Kidney epithelial cell (primary cell): ENCODE results near the gene LRRC19. TPM values are rescaled to one million over a fixed set of nuclear protein-coding genes. Genes with fewer than 3 reads are reported as not detected.

Experiments
- DNase-seq: peaks from one replicate; pipeline ENCODE4 v3.0.0-alpha.2; 2010; ENCODE audit warnings: low read depth
- H3K27me3 ChIP-seq: 2 replicates; pipeline ENCODE4 v1.6.0; 2011; ENCODE audit warnings: low read length; ENCODE audit not compliant: control insufficient read depth, insufficient read depth
- H3K36me3 ChIP-seq: 2 replicates; pipeline ENCODE4 v1.5.1; 2011; ENCODE audit warnings: low read length; ENCODE audit not compliant: control insufficient read depth, insufficient read depth
- H3K4me3 ChIP-seq: 2 replicates; pipeline ENCODE4 v1.5.1; 2011; ENCODE audit warnings: low read depth, mild to moderate bottlenecking, control low read depth, low read length
- total RNA-seq: library from RNA; depleted of rRNA; stranded (reverse); fragments of >200 nt; gene quantifications from 2 replicates; pipeline ENCODE4 v1.2.3, GENCODE V29; 2015
- TF ChIP-seq, protein P1 (sequence below): IDR thresholded peaks from 2 replicates; pipeline ENCODE4 v1.5.1; 2011; ENCODE audit warnings: mild to moderate bottlenecking, moderate library complexity, low read length, control low read depth, inconsistent platforms; ENCODE audit not compliant: insufficient read depth, poor library complexity, severe bottlenecking

LRRC19 gene
- total RNA-seq, 1 donor from 2014 or later: not detected

DNA sequence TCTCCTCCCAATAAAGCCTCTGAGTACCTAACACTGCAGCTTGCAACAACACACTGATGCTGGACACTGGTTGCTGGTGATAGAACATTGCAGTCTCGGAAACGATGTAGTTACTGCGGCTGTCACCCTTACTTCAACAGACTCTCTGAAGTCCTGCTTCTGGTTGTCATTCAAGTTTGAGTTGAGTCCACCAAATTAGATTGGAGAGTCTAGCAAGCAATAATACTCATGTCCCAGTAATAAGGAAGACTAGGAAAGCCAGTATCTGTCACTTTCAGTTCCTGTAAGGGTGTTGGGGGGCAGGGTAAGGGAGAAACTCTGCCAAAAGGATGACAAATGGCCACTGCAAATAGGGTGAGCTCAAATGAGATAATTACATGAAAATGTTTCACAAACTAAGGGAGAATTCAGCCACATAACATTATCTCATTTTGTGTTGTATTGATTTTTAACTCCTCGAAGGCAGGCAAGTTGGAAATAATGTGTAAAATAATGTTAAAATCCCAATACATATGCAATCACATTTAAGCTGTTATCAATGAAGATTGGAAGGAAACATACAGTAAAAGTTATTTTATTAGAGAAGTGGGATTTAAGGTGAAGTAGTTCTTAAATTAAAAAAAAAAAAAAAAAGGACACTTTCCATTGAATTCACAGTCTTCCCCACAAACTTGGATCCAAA lies 50.1 kb downstream of the LRRC19 start:
- no peaks in the 10 kb centered on the region for H3K27me3 ChIP-seq
- H3K4me3 ChIP-seq: peak overlapping the region; percentile 54
- no peaks in the 10 kb centered on the region for H3K36me3 ChIP-seq
- TF ChIP-seq, protein P1, sequence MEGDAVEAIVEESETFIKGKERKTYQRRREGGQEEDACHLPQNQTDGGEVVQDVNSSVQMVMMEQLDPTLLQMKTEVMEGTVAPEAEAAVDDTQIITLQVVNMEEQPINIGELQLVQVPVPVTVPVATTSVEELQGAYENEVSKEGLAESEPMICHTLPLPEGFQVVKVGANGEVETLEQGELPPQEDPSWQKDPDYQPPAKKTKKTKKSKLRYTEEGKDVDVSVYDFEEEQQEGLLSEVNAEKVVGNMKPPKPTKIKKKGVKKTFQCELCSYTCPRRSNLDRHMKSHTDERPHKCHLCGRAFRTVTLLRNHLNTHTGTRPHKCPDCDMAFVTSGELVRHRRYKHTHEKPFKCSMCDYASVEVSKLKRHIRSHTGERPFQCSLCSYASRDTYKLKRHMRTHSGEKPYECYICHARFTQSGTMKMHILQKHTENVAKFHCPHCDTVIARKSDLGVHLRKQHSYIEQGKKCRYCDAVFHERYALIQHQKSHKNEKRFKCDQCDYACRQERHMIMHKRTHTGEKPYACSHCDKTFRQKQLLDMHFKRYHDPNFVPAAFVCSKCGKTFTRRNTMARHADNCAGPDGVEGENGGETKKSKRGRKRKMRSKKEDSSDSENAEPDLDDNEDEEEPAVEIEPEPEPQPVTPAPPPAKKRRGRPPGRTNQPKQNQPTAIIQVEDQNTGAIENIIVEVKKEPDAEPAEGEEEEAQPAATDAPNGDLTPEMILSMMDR: no peak
- no peak for DNase-seq

DNA sequence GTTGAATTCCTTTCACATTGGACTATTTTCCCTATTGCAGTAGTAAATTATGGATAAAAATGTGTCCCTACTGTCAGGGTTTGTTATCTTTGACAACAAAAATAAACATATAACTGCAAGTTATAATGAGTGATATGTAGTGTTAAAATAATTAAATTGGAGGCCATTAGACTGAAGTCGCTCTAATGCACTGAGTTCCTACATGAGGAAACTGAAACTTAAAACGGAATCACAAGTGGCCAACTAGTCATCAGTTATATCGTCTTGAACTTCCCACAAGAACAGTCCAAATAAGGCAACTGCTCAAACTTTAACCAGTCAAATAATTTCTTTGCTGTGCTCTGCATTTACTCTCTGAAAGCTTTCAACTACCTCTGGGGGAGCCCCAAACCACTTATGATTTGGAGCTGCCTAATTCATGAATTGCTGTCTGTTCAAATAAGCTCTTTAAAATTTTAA lies 51.4 kb downstream of the LRRC19 start:
- no peak for DNase-seq
- Histone ChIP-seq H3K4me3 (no peak overlapping the region), H3K27me3 (no peaks in the 10 kb centered on the region), H3K36me3 (no peaks in the 10 kb centered on the region)
- TF ChIP-seq, protein P1: no peak

DNA sequence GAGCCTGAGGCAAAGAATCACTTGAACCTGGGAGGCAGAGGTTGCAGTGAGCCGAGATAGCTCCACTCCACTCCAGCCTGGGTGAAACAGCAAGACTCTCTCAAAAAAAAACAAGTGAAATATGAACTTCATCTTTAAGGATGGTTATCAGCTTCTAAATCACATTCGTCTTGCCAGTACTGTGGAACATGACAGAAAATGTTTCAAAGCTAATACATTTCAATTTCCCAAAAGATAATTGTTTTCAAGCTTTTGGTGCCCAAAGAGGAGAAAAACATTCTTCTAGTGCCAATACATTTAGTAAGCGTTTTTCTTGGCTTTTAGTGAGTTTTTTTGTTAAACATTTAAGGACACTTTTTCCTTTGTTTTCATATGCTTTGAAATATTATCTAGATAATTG lies 53.7 kb downstream of the LRRC19 start:
- Histone ChIP-seq H3K36me3 (no peaks in the 10 kb centered on the region), H3K4me3 (no peak overlapping the region), H3K27me3 (no peaks in the 10 kb centered on the region)
- TF ChIP-seq, protein P1: no peak
- DNase-seq: no peak

DNA sequence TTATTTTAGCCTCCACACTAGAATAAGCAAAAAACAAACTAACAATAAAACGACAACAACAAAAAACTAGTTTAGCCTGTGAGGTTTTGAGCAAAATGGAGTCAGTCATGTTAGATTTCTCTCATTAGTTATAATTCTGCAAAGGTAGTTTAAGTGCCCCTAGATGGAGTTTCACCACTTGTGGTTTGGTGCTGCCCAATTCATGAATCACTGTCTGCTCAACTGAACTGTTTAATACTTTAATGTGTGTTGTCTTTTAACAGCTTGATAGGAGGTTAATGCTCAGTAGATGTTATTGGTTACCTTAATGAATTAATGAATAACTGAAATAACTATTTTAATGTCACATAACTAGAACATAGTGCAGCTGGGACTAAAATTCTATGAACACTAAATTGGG lies 55.0 kb downstream of the LRRC19 start:
- DNase-seq: no peak
- TF ChIP-seq, protein P1: no peak
- Histone ChIP-seq H3K36me3 (no peaks in the 10 kb centered on the region), H3K27me3 (no peaks in the 10 kb centered on the region), H3K4me3 (no peak overlapping the region)

DNA sequence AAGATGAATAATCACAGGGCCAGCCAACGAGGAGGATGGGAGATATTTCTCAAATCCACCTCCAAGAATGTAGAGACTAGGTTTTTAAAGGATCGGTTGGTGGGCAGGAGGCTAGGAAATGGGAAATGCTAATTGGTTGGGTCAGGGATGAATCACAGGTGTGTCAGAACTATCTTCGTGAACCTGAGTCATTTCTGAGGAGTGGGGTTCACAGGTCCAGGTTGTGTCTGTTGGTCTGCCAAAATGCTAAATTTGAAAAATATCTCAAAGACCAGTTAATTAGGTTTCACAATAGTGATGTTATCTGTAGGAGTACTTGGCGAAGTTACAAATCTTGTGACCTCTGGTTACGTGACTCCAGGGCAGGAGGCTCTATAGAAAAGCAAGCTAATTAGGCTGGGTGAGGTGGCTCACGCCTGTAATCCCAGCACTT lies 55.8 kb downstream of the LRRC19 start:
- H3K27me3 ChIP-seq: no peaks in the 10 kb centered on the region
- no peak overlapping the region for H3K4me3 ChIP-seq
- DNase-seq: no peak
- TF ChIP-seq, protein P1: no peak
- no peaks in the 10 kb centered on the region for H3K36me3 ChIP-seq

DNA sequence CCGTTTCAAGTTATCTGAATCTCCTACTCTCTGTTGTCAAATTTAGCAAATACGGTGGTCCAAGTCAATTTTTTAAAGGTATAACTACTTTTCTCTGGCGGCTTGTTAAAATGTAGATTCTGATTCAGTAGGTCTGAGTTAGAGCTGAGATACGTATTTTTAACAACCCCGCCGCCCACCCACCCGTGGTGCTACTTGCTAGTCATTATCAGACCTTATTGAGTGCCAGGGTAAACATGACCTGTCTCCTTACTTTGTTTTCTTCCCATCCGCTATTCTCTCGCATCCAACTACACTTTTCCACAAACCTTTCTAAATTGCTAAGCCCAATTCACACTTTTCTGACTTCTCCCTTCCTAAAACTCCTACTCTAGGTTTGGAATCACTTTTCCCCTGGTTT lies 57.7 kb downstream of the LRRC19 start:
- no peaks in the 10 kb centered on the region for H3K36me3 ChIP-seq
- TF ChIP-seq, protein P1: no peak
- DNase-seq: no peak
- H3K4me3 ChIP-seq: peak overlapping the region; percentile 74
- H3K27me3 ChIP-seq: no peaks in the 10 kb centered on the region
